Measurements from ENCODE around the gene SPEF2.

GRCh38 chr5:35640623-35641022 is 23.0 kb downstream of the SPEF2 start:
- TF ChIP-seq CTCF (IDR thresholded peaks at IDR 0.05; ENCODE audit: insufficient read depth, low read depth, low read length) (no peak), EZH2 (IDR thresholded peaks at IDR 0.05; ENCODE audit: insufficient read depth, low read length) (no peak)

Measured in astrocyte (in vitro differentiated cells and primary cell).